Measurements from ENCODE around the gene ARHGEF12.

DNA sequence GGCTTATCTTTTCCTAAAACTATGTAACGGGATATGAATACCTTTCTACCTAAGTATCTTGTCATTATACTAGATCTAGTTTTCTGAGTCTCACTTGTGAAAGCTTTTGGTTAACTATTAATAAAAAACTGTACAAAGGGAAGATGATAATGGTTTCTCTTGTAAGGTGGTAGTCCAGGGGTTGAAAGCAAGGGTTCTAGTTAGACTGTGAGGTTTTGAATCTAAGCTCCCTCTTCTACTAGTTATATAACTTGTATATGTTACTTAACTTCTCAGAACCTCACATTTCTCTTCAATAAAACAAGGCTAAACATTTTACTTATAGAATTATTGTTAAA is 54.3 kb downstream of the ARHGEF12 start:
- TF ChIP-seq, protein P1, sequence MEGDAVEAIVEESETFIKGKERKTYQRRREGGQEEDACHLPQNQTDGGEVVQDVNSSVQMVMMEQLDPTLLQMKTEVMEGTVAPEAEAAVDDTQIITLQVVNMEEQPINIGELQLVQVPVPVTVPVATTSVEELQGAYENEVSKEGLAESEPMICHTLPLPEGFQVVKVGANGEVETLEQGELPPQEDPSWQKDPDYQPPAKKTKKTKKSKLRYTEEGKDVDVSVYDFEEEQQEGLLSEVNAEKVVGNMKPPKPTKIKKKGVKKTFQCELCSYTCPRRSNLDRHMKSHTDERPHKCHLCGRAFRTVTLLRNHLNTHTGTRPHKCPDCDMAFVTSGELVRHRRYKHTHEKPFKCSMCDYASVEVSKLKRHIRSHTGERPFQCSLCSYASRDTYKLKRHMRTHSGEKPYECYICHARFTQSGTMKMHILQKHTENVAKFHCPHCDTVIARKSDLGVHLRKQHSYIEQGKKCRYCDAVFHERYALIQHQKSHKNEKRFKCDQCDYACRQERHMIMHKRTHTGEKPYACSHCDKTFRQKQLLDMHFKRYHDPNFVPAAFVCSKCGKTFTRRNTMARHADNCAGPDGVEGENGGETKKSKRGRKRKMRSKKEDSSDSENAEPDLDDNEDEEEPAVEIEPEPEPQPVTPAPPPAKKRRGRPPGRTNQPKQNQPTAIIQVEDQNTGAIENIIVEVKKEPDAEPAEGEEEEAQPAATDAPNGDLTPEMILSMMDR (IDR thresholded peaks at IDR 0.05): no peak
- no peak for TF ChIP-seq EZH2 (IDR thresholded peaks at IDR 0.05; ENCODE audit: borderline replicate concordance, insufficient read depth, low read depth, low read length, poor library complexity, severe bottlenecking)
